HG03571 (cell line): ENCODE results near the gene VPS52.
"Not testable (repeated sequence)": the region's sequence is repeated elsewhere in the genome, so short reads cannot be mapped to it uniquely, and the experiment has no call there.

Source experiments
- ATAC-seq: cut with Tn5 transposase; IDR thresholded peaks from one replicate; pipeline ENCODE4 v1.9.1; 2021; ENCODE audit not compliant: unreplicated experiment

Gene VPS52

GRCh38 chr6:33285214-33285613 is 13.5 kb upstream of the VPS52 start:
- ATAC-seq = not testable (repeated sequence)

- no peak for ATAC-seq
Measured at GRCh38 chr6:33280539-33280938, 8.9 kb upstream of the VPS52 start.

- no peak for ATAC-seq
Measured at GRCh38 chr6:33279971-33280511, 8.4 kb upstream of the VPS52 start.

DNA sequence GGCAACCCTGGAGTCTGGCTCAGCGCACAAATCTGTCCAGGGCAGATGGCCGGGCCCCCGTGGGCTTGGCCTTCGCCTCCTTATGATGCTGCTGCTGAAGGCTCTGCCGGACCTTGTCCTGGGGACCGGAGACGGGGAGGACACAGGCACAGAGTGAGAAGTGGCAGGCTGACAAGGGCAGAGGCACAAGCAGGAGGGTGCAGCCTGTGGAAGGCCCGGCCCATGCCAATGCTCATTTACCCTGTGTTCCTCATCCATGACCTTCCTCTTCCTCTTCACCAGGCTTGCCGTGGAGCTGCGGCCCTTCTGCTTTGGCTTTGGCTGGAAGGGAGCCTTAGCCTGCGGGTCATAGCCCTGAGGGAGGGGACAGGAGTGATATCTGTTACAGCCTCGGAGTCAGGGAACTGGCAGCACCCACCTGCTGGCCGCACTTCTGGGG is 7.6 kb upstream of the VPS52 start:
- ATAC-seq = no peak

DNA sequence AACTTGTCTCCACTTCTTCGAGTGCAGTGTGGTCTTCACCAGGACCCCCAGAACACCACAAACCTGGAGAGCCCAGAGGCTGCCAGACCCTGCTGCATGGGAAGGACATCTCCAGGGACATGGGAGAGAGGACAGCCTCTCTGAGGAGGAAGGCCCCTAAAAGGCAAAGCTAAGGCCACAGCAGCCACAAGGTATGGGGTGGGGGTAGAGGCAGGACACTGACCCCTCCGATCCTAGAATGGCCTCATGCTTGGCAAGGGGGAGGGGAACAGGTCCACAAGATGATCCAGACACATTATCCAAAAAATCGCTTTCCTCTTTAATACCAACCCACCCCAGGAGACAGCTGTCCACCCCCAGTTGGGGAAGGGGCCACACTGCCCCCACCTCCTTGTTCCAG is 7.1 kb upstream of the VPS52 start:
- no peak for ATAC-seq

DNA sequence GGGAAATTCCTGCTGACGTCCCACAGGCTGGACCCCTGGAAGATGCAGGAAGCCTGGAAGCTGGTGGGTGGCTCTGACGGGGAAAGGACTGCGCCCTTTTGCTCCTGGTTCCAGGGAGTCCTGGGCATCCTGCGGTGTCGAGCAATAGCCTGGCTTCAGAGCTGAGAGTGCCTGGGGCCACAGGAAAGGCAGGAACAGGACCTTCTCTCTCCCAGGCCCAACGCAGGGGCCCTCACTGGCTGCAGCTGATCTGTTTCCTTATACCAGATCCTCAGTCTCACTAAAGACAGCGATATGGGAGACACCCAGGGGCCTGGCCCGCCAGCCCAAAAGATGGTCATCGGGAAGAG is 6.7 kb upstream of the VPS52 start:
- no peak for ATAC-seq

DNA sequence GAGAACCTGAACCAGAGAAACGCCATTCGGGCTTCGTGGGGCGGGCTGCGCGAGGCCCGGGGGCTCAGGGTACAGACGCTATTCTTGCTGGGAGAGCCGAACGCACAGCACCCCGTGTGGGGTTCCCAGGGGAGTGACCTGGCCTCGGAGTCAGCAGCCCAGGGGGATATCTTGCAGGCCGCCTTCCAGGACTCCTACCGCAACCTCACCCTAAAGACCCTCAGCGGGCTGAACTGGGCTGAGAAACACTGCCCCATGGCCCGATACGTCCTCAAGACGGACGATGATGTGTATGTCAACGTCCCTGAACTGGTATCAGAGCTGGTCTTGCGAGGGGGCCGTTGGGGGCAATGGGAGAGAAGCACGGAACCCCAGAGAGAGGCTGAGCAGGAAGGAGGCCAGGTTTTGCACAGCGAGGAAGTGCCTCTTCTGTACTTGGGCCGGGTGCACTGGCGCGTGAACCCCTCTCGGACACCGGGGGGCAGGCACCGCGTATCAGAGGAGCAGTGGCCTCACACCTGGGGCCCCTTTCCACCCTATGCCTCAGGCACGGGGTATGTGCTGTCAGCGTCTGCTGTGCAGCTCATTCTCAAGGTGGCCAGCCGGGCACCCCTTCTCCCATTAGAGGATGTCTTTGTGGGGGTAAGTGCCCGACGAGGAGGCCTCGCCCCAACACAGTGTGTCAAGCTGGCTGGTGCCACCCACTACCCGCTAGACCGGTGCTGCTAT is 6.2 kb upstream of the VPS52 start:
- no peak for ATAC-seq

- peak; percentile 45 for ATAC-seq
Measured at GRCh38 chr6:33276864-33277662, 5.4 kb upstream of the VPS52 start, which contains the start of gene B3GALT4. B3GALT4 (plus strand) TSS chr6:33277123; CDS start chr6:33277420, 297 bp downstream.

GRCh38 chr6:33276581-33276863 is 4.8 kb upstream of the VPS52 start:
- no peak for ATAC-seq

- not testable (repeated sequence) for ATAC-seq
Measured at GRCh38 chr6:33275795-33276580, 4.3 kb upstream of the VPS52 start.

GRCh38 chr6:33273924-33274902 is 2.5 kb upstream of the VPS52 start:
- ATAC-seq = no peak

DNA sequence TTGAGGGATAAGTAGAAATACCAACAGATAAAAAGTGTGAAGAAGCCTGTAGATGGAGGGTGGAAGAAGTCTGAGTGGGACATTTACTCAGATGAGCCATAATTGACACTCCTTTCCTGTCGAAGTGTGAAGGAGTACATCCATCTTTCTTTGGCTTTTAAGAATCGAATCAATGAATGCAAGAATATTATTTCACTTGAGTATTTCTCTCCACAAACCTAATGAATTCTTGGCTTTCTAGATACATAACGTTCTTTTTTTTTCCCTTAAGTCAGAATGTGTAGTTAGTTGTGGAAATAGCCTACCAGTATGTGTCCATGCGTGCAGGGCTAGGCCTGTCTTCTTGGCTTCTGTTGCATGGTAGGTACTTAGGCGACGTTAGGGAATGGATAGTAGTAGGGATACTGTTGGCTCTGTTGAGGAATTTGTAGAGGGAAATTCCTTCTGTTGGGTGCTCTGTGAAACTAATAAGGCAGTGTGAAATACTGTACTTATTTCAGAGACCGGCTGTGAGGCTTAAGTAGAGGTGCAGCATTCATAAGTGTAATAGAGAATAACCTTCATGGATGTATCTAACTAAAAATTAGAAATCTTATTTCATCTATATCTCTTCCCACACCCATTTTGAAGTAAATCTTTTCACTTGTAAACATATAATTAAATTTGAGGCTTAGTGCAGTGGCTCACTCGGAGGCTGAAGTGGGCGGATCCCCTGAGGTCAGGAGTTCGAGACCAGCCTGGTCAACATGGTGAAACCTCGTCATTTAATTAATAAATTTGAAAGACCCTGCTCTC is 1.6 kb upstream of the VPS52 start:
- no peak for ATAC-seq

DNA sequence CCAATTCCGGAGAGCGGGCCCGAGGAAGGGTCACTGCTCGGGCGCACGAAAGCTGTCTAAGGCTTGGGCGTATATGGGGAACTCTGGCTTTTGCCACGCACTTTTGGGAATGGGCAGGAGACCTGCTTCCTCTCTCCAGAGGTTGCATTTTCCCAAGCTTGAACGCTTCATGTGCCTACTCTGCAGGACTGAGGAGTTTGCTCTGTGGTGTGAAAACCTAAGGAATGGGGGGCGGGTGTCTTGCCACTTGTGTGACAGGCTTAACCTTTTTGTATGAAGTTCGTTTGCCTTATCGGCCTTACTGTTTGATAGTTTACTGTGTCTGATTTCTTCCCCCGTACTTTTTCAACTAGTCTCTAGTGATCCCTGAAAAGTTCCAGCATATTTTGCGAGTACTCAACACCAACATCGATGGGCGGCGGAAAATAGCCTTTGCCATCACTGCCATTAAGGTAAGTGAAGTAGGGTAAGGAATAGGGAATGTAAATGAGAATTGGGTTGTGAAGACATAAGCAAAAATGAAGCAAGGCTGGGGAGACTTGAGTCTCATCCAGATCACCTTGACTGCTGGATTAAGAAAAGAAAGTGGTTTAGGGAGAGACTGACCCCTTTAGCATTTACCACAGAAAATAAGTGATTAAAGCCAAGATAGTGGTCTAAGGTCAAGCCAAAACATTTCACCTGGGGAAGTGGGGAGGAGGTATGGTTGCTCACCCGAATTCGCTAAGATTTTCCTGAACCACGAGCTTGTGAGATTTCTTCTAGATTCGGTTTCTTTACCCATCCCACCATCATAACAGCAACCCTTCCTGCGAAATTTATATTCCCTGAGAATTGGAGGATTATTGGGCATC is 826 bp upstream of the VPS52 start:
- ATAC-seq = peak; percentile 6

DNA sequence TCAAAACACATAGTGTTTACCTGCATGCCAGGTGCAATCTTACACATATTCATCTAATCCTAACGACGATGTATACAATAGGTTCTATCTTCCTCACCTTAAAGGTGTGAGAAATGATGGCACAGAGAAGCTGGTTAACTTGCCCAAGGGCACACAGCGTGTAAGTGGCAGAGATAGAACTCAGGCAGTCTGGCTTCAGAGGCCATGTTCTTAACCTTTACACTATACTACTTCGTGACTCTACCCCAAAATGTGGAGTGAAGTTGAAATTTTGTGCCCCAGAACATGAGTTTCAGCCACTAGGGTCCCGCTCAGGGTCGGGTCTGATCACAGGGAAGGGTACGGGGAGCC is 584 bp downstream of the VPS52 start:
- no peak for ATAC-seq

DNA sequence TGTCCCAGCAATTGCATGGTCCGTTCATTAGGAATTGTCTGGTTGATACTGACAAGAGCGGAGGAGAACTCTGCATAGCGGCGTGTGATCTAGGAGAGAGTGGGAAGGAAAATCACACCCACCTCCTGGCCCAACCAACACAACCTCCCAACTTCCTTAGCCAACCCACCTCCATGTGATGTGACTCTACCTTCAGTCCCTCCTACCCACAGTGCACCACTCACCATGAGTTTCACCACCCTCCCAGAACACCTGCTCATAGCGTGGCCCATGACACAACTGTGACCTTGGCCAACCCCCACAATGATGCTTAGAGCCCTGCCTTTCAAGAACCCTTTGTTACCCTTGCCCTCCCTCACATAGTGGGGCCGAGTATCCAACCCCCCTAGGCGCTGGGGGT is 7.7 kb downstream of the VPS52 start:
- ATAC-seq = no peak

- ATAC-seq = not testable (repeated sequence)
Measured at GRCh38 chr6:33262490-33262889, 9.2 kb downstream of the VPS52 start.

DNA sequence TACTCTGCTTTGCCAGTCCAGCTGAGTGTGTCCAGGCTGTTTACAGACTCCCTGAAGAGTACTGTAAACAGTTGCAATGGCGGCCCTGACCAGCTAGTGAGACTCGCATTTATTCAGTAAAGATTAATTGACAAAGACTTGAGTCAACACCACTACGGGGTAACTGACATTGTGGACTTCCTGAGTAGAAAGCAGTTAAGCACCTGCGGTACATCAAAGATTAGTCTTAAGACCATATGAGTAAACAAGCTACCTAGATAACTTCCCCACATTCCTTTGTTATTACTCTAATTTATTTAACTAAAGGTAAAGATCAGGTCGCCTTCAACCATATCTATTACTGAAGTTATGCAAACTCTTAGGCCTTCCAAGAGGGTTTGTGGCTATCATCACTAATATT is 12.6 kb downstream of the VPS52 start:
- no peak for ATAC-seq

GRCh38 chr6:33254591-33254990 is 17.1 kb downstream of the VPS52 start:
- ATAC-seq = no peak

DNA sequence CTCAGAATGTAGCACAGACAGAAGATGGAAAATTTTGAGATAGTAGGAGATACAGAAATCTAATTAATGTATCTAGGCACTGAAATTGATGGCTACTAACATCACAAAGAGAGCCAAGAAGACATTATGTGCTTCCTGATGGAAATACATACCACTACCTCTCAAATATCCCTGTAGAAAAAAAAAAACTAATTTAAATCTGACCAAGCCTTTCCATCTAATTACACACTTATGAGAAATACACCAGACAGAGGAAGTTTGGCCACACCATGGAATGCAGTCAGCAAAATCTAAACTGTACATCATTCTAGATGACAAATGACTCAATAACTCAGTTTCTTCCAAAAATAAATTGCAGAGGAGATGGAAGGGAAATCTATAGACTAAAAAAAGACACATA is 18.9 kb downstream of the VPS52 start:
- no peak for ATAC-seq
